ENCODE measurements around the gene LRP6. TPM values are rescaled to one million over a fixed set of nuclear protein-coding genes. Genes with fewer than 3 reads are reported as not detected.
A peak's percentile ranks its signal among the peaks of the same experiment; 100 is the strongest.

The LRP6 gene
- polyA plus RNA-seq, 3 donors, result 62.2 to 65.4 (median 64.8) TPM

- no peak for DNase-seq (ENCODE audit: extremely low read depth in 1 of 11, low read depth in 9 of 11, low spot score in 4 of 11)
Observed at GRCh38 chr12:12198124-12198523, 68.7 kb downstream of the LRP6 start.

- DNase-seq (ENCODE audit: extremely low read depth in 1 of 11, low read depth in 9 of 11, low spot score in 4 of 11), result no peak
Observed at GRCh38 chr12:12197128-12197527, 69.7 kb downstream of the LRP6 start.

GRCh38 chr12:12195516-12195915 lies 71.3 kb downstream of the LRP6 start:
- no peak for DNase-seq (ENCODE audit: extremely low read depth in 1 of 11, low read depth in 9 of 11, low spot score in 4 of 11)

GRCh38 chr12:12195081-12195480 lies 71.8 kb downstream of the LRP6 start:
- no peak for DNase-seq (ENCODE audit: extremely low read depth in 1 of 11, low read depth in 9 of 11, low spot score in 4 of 11)

- no peak for DNase-seq (ENCODE audit: extremely low read depth in 1 of 11, low read depth in 9 of 11, low spot score in 4 of 11)
Observed at GRCh38 chr12:12194206-12194605, 72.6 kb downstream of the LRP6 start.

- DNase-seq (ENCODE audit: extremely low read depth in 1 of 11, low read depth in 9 of 11, low spot score in 4 of 11), result no peak
Observed at GRCh38 chr12:12191008-12191407, 75.8 kb downstream of the LRP6 start.

GRCh38 chr12:12190087-12190809 lies 76.6 kb downstream of the LRP6 start:
- DNase-seq (ENCODE audit: extremely low read depth in 1 of 11, low read depth in 9 of 11, low spot score in 4 of 11), result no peak

GRCh38 chr12:12185414-12185813 lies 81.4 kb downstream of the LRP6 start:
- DNase-seq (ENCODE audit: extremely low read depth in 1 of 11, low read depth in 9 of 11, low spot score in 4 of 11), result no peak

GRCh38 chr12:12182703-12183365 lies 84.0 kb downstream of the LRP6 start:
- peak in 1 of 11 donors; percentile 13 for DNase-seq (ENCODE audit: extremely low read depth in 1 of 11, low read depth in 9 of 11, low spot score in 4 of 11)

GRCh38 chr12:12181511-12181910 lies 85.3 kb downstream of the LRP6 start:
- DNase-seq (ENCODE audit: extremely low read depth in 1 of 11, low read depth in 9 of 11, low spot score in 4 of 11), result no peak

GRCh38 chr12:12180575-12180974 lies 86.3 kb downstream of the LRP6 start:
- DNase-seq (ENCODE audit: extremely low read depth in 1 of 11, low read depth in 9 of 11, low spot score in 4 of 11), result no peak

GRCh38 chr12:12180136-12180535 lies 86.7 kb downstream of the LRP6 start:
- no peak for DNase-seq (ENCODE audit: extremely low read depth in 1 of 11, low read depth in 9 of 11, low spot score in 4 of 11)

- no peak for DNase-seq (ENCODE audit: extremely low read depth in 1 of 11, low read depth in 9 of 11, low spot score in 4 of 11)
Observed at GRCh38 chr12:12178559-12178958, 88.3 kb downstream of the LRP6 start.

- DNase-seq (ENCODE audit: extremely low read depth in 1 of 11, low read depth in 9 of 11, low spot score in 4 of 11), result no peak
Observed at GRCh38 chr12:12176402-12176801, 90.4 kb downstream of the LRP6 start.

- DNase-seq (ENCODE audit: extremely low read depth in 1 of 11, low read depth in 9 of 11, low spot score in 4 of 11), result no peak
Observed at GRCh38 chr12:12171991-12172511, 94.8 kb downstream of the LRP6 start.

GRCh38 chr12:12167847-12168246 lies 99.0 kb downstream of the LRP6 start:
- no peak for DNase-seq (ENCODE audit: extremely low read depth in 1 of 11, low read depth in 9 of 11, low spot score in 4 of 11)

GRCh38 chr12:12166751-12167150 lies 100.1 kb downstream of the LRP6 start:
- DNase-seq (ENCODE audit: extremely low read depth in 1 of 11, low read depth in 9 of 11, low spot score in 4 of 11), result no peak

GRCh38 chr12:12159988-12160387 lies 106.9 kb downstream of the LRP6 start:
- DNase-seq (ENCODE audit: extremely low read depth in 1 of 11, low read depth in 9 of 11, low spot score in 4 of 11), result no peak

GRCh38 chr12:12158858-12159257 lies 108.0 kb downstream of the LRP6 start:
- no peak for DNase-seq (ENCODE audit: extremely low read depth in 1 of 11, low read depth in 9 of 11, low spot score in 4 of 11)

GRCh38 chr12:12157424-12157823 lies 109.4 kb downstream of the LRP6 start:
- no peak for DNase-seq (ENCODE audit: extremely low read depth in 1 of 11, low read depth in 9 of 11, low spot score in 4 of 11)

- peak in 1 of 11 donors; percentile 3 for DNase-seq (ENCODE audit: extremely low read depth in 1 of 11, low read depth in 9 of 11, low spot score in 4 of 11)
Observed at GRCh38 chr12:12156828-12157227, 110.0 kb downstream of the LRP6 start.
